ENCODE measurements around the gene DUSP6. TPM values are rescaled to one million over a fixed set of nuclear protein-coding genes. Genes with fewer than 3 reads are reported as not detected.

The DUSP6 gene
- total RNA-seq, 2 experiments from 2014 or later: 76.3 to 100 TPM

GRCh38 chr12:89309815-89310214 lies 42.5 kb downstream of the DUSP6 start:
- ATAC-seq: no peak
- CTCF ChIA-PET: interaction anchor here (0.9 kb wide), 1 partner anchor 42 kb away, joined by 3 read pairs; the partner anchor contains the start of gene DUSP6
- H3K27me3 Mint-ChIP-seq: no peaks in the 10 kb centered on the region
- peaks cover 5% of the 10 kb centered on the region for H3K36me3 Mint-ChIP-seq
- DNase-seq: no peak
- no peak overlapping the region for H3K27ac Mint-ChIP-seq
- no peak overlapping the region for H3K4me3 Mint-ChIP-seq
- peaks cover 42% of the 10 kb centered on the region for H3K4me1 Mint-ChIP-seq
- H3K9me3 Mint-ChIP-seq (ENCODE audit: low read depth): no peaks in the 10 kb centered on the region

DNA sequence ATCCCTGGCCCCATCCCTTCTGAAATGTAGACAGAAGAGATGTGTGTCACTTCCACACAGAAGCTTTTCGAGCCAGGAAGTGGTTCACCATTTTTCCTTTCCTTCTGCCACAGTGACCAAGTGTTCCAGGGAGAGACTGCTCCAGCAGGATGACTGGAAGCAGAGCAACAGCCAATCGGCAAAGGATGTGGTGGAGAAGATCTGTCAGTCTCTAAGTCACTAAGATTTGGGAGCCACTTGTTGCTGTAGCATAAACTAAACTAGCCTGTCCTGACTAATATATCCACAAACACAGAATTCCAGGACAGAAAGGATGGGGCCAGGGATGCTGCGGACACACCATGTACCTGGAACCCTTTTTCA lies 42.9 kb downstream of the DUSP6 start:
- H3K27me3 Mint-ChIP-seq: no peaks in the 10 kb centered on the region
- peaks cover 5% of the 10 kb centered on the region for H3K36me3 Mint-ChIP-seq
- no peaks in the 10 kb centered on the region for H3K9me3 Mint-ChIP-seq (ENCODE audit: low read depth)
- no peak overlapping the region for H3K4me3 Mint-ChIP-seq
- DNase-seq (no peak), ATAC-seq (no peak)
- no peak overlapping the region for H3K27ac Mint-ChIP-seq
- CTCF ChIA-PET: interaction anchor here (1.4 kb wide), 1 partner anchor 152 kb away, joined by 3 read pairs; no protein-coding TSS in a partner anchor
- peaks cover 42% of the 10 kb centered on the region for H3K4me1 Mint-ChIP-seq

GRCh38 chr12:89307474-89308253 lies 44.6 kb downstream of the DUSP6 start:
- no peaks in the 10 kb centered on the region for H3K9me3 Mint-ChIP-seq (ENCODE audit: low read depth)
- no peak for DNase-seq
- peak overlapping the region; percentile 19 for H3K4me3 Mint-ChIP-seq
- peak overlapping the region; percentile 57 for H3K27ac Mint-ChIP-seq
- H3K36me3 Mint-ChIP-seq: peaks cover 4% of the 10 kb centered on the region
- ATAC-seq: peak; percentile 47
- CTCF ChIA-PET: interaction anchor here (1.4 kb wide), 1 partner anchor 154 kb away, joined by 3 read pairs; no protein-coding TSS in a partner anchor
- no peaks in the 10 kb centered on the region for H3K27me3 Mint-ChIP-seq
- peaks cover 33% of the 10 kb centered on the region for H3K4me1 Mint-ChIP-seq

GRCh38 chr12:89306827-89307473 lies 45.4 kb downstream of the DUSP6 start:
- no peaks in the 10 kb centered on the region for H3K9me3 Mint-ChIP-seq (ENCODE audit: low read depth)
- H3K27ac Mint-ChIP-seq: no peak overlapping the region
- CTCF ChIA-PET: no interaction called here
- peaks cover 3% of the 10 kb centered on the region for H3K36me3 Mint-ChIP-seq
- H3K4me3 Mint-ChIP-seq: no peak overlapping the region
- no peaks in the 10 kb centered on the region for H3K27me3 Mint-ChIP-seq
- H3K4me1 Mint-ChIP-seq: peaks cover 33% of the 10 kb centered on the region
- ATAC-seq: no peak
- no peak for DNase-seq

DNA sequence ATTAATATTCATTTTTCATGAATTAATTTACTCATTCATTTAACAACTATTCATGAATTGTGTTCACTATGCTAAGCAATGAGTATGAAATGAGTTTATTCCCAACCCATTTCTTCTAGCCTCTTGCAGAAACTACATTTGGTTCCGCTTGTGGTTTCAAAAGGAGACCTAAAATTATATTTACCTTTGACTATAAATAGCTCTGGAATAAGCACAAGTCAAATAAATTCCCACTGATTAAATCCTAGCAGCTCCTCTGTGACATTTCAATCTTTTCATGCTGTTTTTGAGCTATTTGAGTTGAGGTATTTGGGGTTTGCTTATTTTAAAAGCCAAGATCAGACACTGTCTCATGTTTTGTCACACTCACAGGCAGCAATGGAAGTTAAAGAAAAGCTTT lies 46.9 kb downstream of the DUSP6 start:
- no peaks in the 10 kb centered on the region for H3K9me3 Mint-ChIP-seq (ENCODE audit: low read depth)
- peaks cover 33% of the 10 kb centered on the region for H3K4me1 Mint-ChIP-seq
- CTCF ChIA-PET: interaction anchor here (1.0 kb wide), 1 partner anchor 254 kb away, joined by 3 read pairs; no protein-coding TSS in a partner anchor
- H3K27ac Mint-ChIP-seq: no peak overlapping the region
- ATAC-seq: no peak
- no peaks in the 10 kb centered on the region for H3K27me3 Mint-ChIP-seq
- DNase-seq: no peak
- H3K36me3 Mint-ChIP-seq: peaks cover 2% of the 10 kb centered on the region
- no peak overlapping the region for H3K4me3 Mint-ChIP-seq

DNA sequence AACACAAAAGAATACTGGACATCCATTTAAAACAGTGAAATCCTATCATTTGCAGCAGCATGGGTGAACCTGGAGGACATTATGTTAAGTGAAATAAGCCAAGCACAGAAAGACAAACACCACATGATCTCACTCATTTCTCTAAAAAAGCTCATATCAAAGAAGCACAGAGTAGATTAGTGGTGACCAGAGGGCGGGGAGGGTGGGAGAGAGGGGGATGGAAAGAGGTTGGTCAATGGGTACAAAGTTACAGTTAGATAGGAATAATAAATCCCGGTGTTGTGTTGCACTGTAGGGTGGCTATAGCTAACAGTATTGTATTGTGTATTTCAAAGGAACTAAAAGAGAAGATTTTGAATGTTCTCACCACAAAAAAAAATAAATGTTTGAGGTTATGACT lies 52.4 kb downstream of the DUSP6 start:
- Mint-ChIP-seq H3K4me1 (no peaks in the 10 kb centered on the region), H3K27ac (no peak overlapping the region), H3K4me3 (no peak overlapping the region), H3K36me3 (peaks cover 12% of the 10 kb centered on the region), H3K27me3 (peaks cover 10% of the 10 kb centered on the region), H3K9me3 (ENCODE audit: low read depth) (peaks cover 3% of the 10 kb centered on the region)
- ATAC-seq (no peak), DNase-seq (no peak)
- CTCF ChIA-PET: interaction anchor here (2.3 kb wide), 1 partner anchor 15 kb away, joined by 6 read pairs; no protein-coding TSS in a partner anchor

DNA sequence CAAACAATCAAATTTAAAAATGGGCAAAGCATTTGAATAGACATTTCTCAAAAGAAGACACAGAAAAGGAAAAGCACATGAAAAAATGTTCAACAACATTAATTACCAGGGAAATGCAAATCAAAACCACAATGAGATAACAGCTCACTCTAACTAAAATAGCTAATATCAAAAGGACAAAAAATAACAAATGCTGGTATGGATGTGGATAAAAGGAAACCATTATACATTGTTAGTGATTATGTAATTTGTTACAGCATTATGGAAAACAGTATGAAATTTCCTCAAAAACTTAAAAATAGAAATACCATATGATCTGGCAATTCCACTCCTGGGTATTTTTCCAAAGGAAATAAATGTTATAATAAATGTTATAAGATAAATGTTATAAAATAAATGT lies 52.9 kb downstream of the DUSP6 start:
- Mint-ChIP-seq H3K36me3 (peaks cover 13% of the 10 kb centered on the region), H3K4me3 (no peak overlapping the region), H3K27me3 (peaks cover 10% of the 10 kb centered on the region), H3K27ac (no peak overlapping the region), H3K9me3 (ENCODE audit: low read depth) (peaks cover 3% of the 10 kb centered on the region), H3K4me1 (no peaks in the 10 kb centered on the region)
- CTCF ChIA-PET: interaction anchor here (2.3 kb wide), 1 partner anchor 15 kb away, joined by 6 read pairs; no protein-coding TSS in a partner anchor
- DNase-seq: no peak
- no peak for ATAC-seq

Other genes with a start within 250 kb of the DUSP6 start
- 10 to 100 TPM; 16.5 to 17.5 TPM for gene GALNT4, start 172.3 kb upstream of the DUSP6 start, total RNA-seq
- 10 to 100 TPM; 52.2 to 58.8 TPM for gene POC1B, start 173.5 kb upstream of the DUSP6 start, total RNA-seq